K562 (cell line): ENCODE data around the gene ALDH3A2. TPM values are rescaled to one million over a fixed set of nuclear protein-coding genes. Genes with fewer than 3 reads are reported as not detected.

ENCODE experiments used
- RUNX1 ChIP-seq: sonication (generic); IDR thresholded peaks from 2 replicates; pipeline ENCODE4 v1.6.1; 2016; ENCODE audit warnings: antibody characterized with exemption, low read depth
- TBP ChIP-seq: optimal IDR thresholded peaks from 2 replicates; pipeline ENCODE3; 2011; ENCODE audit warnings: low read depth, low read length, improper control_type of control experiment
- ZNF561 ChIP-seq: fragments of 450-650 bp; formaldehyde crosslinking; conservative IDR thresholded peaks from 2 replicates; pipeline ENCODE4 v1.4.0; 2020; ENCODE audit warnings: mild to moderate bottlenecking, moderate library complexity
- polyA plus RNA-seq, 8 experiments: library from polyadenylated mRNA; depleted of rRNA in 4 of 8; stranded (reverse) in 5 of 8; unstranded in 3 of 8; fragments of >200 nt; fragmentation: Nextera tagmentation in 2 of 8; fragmentation: Illumina TruSeq in 1 of 8; extraction: Ambion mirVana in 2 of 8; extraction: Trizol in 1 of 8; gene quantifications; 2 replicates each; pipeline versions ENCODE4 v1.2.1 to v1.2.3, GENCODE V29; 2011 to 2014; ENCODE audit warnings: inconsistent platforms in 1 of 8, missing spikeins in 1 of 8
- total RNA-seq, 7 experiments: library from RNA; depleted of rRNA in 6 of 7; stranded (reverse); fragments of >200 nt in 6 of 7; fragmentation: Illumina TruSeq in 2 of 7; extraction: Trizol in 2 of 7; gene quantifications; 2 replicates each; pipeline versions ENCODE4 v1.2.1 to v1.2.3, GENCODE V29; 2011 to 2021; ENCODE audit warnings: low replicate concordance in 1 of 7
- TF ChIP-seq, protein P1 (sequence below): fragments of 250-450 bp; sonication (Bioruptor Pico); IDR thresholded peaks from 2 replicates; pipeline ENCODE4 v1.4.0; 2020; ENCODE audit warnings: mild to moderate bottlenecking, moderate library complexity, borderline replicate concordance
- TF ChIP-seq, protein P2 (sequence below), 2 experiments: fragments of 450-650 bp in 1 of 2; sonication (generic) in 1 of 2; formaldehyde crosslinking; conservative IDR thresholded peaks; 2 replicates each; pipeline versions ENCODE4 v1.4.0 to v1.8.1; 2020 to 2022; ENCODE audit warnings: mild to moderate bottlenecking in 1 of 2, missing genetic modification reagents in 1 of 2

Gene ALDH3A2
- total and polyA plus RNA-seq, 9 of the 15 experiments (the other 6 are each of a cell fraction or from before 2014, with no cell fraction given): 0.01 to 0.78 (median 0.12) TPM; not detected in 5

DNA sequence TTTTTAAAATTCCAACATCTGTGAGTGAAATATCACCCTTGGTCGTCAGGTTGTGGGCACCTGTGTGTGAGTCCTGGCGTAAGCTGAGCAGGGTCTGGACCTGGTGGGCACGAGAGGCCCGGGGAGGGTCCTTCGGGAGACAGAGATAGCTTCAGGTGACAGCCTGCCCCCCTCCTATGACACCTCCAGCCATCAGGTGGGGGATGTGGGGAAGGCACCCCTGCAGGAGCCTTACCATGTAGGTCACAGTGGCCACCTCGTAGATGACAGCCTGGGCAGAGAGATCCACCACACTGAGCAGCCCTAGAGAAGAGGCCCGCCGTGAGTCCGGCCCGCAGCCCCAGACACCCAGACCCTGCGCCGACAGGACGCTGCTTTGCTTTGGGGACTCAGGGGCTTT, 56.6 kb downstream of the ALDH3A2 start (continued):
- TF ChIP-seq, protein P1, sequence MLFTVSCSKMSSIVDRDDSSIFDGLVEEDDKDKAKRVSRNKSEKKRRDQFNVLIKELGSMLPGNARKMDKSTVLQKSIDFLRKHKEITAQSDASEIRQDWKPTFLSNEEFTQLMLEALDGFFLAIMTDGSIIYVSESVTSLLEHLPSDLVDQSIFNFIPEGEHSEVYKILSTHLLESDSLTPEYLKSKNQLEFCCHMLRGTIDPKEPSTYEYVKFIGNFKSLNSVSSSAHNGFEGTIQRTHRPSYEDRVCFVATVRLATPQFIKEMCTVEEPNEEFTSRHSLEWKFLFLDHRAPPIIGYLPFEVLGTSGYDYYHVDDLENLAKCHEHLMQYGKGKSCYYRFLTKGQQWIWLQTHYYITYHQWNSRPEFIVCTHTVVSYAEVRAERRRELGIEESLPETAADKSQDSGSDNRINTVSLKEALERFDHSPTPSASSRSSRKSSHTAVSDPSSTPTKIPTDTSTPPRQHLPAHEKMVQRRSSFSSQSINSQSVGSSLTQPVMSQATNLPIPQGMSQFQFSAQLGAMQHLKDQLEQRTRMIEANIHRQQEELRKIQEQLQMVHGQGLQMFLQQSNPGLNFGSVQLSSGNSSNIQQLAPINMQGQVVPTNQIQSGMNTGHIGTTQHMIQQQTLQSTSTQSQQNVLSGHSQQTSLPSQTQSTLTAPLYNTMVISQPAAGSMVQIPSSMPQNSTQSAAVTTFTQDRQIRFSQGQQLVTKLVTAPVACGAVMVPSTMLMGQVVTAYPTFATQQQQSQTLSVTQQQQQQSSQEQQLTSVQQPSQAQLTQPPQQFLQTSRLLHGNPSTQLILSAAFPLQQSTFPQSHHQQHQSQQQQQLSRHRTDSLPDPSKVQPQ: no peak
- TF ChIP-seq, protein P2, sequence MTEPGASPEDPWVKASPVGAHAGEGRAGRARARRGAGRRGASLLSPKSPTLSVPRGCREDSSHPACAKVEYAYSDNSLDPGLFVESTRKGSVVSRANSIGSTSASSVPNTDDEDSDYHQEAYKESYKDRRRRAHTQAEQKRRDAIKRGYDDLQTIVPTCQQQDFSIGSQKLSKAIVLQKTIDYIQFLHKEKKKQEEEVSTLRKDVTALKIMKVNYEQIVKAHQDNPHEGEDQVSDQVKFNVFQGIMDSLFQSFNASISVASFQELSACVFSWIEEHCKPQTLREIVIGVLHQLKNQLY (CRISPR knock-in tag; conservative IDR thresholded peaks at IDR 0.05): no peak
- TF ChIP-seq ZNF561 (no peak), TBP (no peak), RUNX1 (no peak)
